ENCODE data around the gene IZUMO4.

The IZUMO4 gene

DNA sequence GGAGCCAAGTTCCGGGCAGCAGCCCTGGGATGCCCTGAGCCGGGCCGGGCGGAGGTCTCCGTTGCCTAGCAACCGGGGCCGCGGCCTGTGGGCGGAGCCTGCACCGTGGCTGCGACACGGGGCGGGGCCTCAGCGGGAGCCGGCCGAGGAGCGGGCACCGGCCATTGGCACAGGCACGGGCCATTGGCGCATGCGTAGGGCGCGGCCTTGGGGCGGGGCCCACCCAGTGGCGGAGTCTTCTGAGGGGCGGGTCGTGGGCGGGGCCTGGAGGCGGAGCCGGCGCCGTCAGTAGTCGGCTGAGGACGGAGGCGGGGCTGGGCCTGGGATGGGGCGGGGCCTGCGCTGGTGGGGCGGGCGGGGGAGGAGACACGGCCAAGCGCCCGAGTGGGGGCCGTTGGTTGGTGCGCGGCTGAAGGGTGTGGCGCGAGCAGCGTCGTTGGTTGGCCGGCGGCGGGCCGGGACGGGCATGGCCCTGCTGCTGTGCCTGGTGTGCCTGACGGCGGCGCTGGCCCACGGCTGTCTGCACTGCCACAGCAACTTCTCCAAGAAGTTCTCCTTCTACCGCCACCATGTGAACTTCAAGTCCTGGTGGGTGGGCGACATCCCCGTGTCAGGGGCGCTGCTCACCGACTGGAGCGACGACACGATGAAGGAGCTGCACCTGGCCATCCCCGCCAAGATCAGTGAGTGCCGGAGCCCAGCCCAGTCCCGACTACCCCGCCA is at the start of gene IZUMO4:
Gene IZUMO4, plus strand, starts transcription at position 436 of the 723 bp plus-strand sequence. Its CDS starts 31 bp downstream, at position 467.
- DNase-seq: peak; percentile 99

DNA sequence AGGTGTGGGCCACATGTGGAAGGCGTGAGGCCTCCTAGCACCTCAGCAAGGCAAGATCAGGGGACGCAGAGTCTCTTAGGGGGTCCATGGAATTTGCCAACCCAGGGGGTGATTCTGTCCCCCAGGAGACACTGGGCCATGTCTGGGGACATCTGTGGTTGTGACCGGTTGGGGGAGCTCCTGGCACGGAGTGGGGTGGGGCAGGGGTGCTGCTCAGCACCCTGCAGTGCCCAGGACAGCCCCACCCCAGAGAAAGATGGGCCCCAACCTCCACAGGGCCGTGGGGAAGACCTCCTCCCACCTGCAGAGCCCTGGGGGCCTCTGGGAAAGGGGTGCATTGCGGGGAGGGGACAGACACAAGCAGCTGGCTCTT is 49.7 kb upstream of the IZUMO4 start:
- DNase-seq: no peak

DNA sequence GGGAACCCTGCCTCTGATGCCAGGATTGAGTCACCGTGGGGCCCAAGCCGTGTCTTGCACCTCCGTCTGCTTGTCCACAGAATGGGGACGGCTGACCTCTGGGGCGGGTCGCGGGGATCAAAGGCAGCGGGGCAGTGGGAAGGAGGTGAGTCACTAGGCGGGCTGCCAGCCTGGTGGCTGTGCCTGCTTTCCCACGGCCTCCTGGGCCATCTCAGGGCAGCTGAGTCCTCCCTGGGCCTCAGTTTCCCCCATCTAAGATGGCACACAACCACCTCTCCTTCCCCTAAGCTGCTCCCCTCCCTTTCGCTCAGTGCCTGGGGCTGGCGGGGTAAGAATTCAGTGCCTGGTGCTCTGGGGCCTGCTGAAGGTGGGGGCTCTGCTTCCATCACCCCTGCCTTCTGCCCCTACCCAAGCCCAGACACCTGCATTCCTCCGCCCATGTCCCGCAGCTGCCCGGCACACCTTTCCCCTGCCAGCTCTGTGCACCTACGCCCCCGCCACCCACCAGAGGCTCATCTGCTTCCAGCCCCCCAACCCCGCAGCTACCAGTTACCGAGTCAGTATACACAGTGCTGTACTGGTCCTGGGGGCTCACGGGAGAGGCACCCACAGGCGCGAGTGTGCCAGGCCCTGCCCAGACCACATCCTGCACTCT is 49.1 kb upstream of the IZUMO4 start:
- DNase-seq: no peak

- DNase-seq: no peak
These were observed 48.4 kb upstream of the IZUMO4 start for GRCh38 chr19:2048104-2048958.

DNA sequence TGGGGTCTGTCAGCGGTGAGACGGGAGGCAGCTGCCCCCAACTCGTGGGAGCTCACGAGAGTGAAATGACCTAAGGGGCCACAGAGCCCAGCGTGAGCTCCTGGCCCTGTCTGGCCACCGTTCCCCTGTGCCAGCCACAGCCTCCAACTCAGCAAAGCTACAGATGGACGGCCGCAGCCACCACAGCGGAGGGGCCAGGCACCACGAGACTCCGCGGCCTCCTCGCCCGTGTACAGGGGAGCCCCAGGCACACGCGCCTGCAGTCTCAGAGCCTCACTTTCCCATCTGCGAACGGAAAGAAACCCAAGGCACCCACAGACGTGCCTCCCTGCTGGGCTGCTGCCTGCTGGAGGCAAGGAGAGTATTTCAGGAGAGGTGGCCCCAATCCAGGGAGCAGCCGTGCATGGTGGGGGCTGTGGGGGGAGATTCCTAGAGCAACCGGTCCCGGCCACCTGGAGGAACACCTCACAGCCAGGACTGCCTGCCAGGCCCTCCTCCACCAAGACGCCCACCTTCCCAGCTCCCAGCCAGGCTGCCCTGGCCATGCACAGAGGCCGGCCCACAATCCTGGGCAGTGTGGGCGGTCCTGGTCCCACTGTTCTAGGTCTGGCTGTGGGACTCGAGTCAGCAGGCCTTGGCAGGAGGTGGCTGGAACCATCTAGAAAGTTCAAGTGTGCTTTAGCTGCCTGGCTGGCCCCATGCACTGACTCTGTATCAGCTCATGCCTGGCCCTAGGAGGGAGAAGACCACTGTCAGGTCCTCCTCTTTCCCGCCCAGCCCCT is 47.6 kb upstream of the IZUMO4 start:
- DNase-seq: no peak

DNA sequence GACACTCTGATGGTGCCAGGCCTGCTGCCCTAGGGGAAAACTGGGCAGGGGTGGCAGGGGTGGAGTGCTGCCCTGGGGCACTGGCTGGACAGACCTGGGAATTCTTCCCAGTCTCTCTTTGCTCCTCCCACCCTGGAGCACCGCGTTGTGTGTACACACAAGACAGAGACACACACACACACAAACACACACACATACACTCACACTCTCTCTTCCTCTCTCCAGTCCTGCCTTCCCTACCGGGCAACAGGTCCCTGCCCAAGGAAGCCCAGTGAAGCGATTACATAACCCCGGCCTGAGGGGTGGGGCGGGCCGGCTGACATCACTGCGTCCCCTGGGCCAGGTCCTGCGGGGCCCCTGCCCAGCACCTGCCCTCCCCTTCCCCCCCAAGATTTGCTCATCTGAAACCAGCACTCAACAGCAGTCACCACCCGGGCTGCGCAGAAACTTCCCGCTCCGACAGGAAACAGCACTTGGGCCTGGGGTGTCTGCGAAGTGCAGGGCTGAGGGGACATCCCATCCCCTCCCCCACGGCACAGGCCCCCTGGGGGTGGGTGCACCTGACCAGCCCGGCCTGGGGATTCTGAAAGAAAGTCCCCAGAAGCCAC is 46.9 kb upstream of the IZUMO4 start:
- peak; percentile 62 for DNase-seq

GRCh38 chr19:2050349-2050990 is 46.2 kb upstream of the IZUMO4 start:
- DNase-seq: no peak

DNA sequence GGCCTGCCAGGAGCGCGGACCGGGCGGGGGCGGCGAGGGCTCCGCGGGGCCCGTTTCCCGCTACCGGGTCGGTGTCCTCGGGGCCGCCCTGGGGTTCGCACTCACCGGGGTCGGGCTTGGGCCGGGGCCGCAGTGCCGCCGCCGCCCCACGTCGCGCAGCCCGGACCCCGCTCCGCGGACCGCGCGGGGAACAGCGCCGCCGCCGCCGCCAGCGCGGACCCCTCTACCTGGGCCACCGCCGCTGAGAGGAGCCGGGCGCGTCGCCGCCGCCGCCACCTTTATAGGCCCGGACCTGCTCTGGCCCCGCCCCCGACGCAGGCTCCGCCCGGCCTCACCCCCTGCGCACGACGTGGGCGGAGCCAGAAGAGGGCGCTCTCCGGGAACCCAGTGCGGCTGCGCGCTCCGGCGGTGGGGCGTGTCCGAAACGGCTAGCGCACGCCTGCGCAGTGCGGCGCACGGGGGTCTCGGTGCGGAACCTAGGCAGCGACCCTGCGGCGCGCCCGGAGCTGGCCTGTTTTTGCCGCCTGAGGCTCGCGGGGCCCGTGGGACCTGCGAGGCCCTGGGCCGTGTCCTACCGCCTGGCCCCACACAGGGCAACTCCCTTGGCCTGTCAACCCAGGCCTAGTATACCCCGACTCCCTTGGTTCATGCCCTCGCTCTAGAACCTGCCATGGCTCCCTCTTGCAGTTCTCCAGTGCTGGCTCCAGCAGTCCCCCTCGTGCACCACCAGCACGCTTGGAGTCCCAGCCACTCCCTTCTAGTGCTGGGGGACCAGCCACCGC is 45.5 kb upstream of the IZUMO4 start, which contains the start of gene MKNK2:
Gene MKNK2, minus strand, starts transcription at position 254 of the 782 bp plus-strand sequence. CDS start 393 bp downstream, outside the sequence.
- DNase-seq: peak; percentile 95

- DNase-seq: peak; percentile 37
These were observed 44.7 kb upstream of the IZUMO4 start for GRCh38 chr19:2051773-2052704.

DNA sequence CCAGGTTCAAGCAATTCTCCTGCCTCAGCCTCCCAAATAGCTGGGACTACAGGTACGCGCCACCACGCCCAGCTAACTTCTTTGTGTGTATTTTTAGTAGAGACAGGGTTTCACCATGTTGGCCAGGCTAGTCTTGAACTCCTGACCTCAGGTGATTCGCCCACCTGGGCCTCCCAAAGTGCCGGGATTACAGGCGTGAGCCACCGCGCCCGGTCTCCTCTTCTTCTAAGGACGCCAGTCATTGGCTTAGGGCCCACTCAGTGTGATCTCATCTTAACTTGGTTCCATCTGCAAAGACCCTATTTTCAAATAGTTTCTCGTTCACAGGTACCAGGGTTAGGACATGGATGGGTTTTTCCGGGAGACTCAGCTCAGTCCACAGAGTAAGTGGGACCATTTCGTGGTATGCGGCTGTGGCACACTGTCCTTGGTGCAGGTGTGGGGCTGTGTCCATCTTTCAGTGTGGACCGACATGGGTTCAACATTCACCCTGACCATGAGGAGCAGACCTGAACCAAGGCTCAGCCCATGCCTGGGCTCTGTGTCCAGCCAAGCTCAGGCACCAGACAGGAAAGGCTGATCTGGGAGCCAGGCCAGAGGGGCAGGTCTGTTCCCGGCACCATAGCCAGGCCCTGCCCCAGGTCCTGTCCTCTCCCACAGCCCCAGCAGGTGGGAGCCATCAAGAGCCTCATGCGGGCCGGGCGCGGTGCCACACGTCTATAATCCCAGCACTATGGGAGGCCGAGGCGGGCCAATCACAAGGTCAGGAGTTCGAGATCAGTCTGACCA is 42.9 kb upstream of the IZUMO4 start:
- DNase-seq: no peak

GRCh38 chr19:2054763-2055162 is 42.0 kb upstream of the IZUMO4 start:
- no peak for DNase-seq

GRCh38 chr19:2055931-2056836 is 40.5 kb upstream of the IZUMO4 start:
- DNase-seq: no peak

- no peak for DNase-seq
These were observed 39.9 kb upstream of the IZUMO4 start for GRCh38 chr19:2056837-2057192.

DNA sequence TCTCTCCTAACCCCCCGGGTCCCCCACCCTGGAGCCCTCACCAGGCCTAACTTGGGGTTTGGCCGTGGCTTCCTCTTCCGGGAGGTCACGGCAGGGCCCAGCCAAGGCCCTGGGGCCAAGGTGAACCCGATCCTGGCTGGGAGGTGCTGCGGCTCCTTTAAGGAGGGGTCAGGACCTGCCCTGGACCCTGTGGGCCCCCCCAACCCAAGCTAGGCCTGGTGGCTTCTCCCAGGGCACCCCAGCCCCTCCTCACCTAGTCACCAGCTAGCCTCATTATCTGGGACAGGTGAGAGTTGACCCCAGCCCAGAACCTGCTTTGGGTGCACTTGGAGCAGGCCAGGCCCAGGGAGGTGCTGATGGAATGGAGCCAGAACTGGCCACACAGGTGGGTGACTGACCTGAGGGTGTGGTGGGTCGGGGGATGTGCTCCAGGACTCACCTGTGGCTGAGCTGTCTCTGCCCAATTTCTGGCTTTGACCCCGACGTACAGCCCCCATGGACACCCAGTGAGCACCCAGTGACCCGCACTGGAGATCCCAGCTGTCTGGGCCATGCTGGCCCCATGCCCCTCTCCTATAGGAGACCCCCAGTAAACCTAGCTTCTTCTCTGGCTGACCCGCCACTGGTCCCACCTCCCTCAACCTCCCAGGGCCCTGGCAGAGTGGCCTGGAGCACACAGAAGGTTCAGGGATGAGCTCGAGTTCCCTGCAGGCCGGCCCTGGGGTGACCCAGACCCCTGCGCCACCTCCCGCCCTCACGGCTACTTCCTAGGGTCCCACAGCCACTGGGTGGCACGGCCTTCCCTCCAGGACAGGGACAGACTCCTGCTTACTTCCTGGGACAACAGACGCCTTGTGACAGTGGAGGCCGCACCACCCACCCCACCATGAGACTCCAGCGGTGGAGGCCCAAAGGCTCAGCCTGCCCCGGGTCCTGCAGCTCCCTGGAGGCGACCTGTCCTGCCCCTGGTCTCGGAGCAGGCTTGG is 38.9 kb upstream of the IZUMO4 start:
- no peak for DNase-seq

DNA sequence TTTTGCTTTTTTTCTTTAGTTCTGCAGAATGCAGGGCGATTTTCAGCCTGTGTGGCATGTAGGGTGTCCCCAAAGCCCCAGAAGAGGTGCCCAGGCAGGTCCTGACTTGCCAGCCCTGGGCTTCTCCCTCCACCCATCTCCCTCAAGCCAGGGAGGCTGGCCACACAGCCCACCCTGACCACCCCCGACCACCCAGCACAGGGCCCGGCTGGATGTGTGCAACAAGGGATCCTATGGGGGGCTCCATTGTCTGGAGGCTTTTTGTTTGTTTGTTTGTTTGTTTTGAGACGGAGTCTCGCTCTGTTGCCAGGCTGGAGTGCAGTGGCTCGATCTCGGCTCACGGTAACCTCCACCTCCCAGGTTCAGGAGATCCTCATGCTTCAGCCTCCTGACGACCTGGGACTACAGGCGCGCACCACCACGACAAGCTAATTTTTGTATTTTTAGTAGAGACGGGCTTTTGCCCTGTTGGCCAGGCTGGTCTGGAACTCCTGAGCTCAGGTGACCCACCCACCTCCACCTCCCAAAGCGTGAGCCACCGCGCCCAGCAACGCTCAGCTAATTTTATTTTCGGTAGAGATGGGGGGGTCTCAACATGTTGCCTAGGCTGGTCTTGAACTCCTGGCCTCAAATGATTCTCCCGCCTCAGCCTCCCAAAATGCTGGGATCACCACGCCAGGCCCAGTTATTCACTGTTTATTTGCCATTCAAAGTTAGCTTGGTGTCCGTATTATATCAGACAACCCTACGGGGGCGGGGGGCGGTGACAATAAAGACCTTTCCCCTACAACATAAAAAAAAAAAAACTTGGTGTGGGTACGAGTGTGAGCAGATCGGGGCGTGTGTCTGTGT is 37.9 kb upstream of the IZUMO4 start:
- no peak for DNase-seq

All from stimulated activated CD4-positive, alpha-beta T cell treated with anti-CD3 and anti-CD28 coated beads, Interleukin-4, amount 100 ng/mL, for 24 hours (primary cell).